Sigmoid colon (tissue), 7 donors: ENCODE results near the gene MAPKBP1. TPM values are rescaled to one million over a fixed set of nuclear protein-coding genes. Genes with fewer than 3 reads are reported as not detected.

Experiments
- DNase-seq: peaks from one replicate; pipeline ENCODE4 v3.0.0-alpha.2; 2019
- H3K27ac ChIP-seq, 4 donors: fragments of 200-600 bp; sonication (generic); one replicate each; pipeline ENCODE4 v1.5.1; 2016 to 2019; ENCODE audit warnings: mild to moderate bottlenecking in 1 of 4
- H3K27me3 ChIP-seq, 3 donors: fragments of 200-600 bp; sonication (generic); one replicate each; pipeline ENCODE4 v1.5.1; 2019; ENCODE audit warnings: mild to moderate bottlenecking in 1 of 3
- H3K36me3 ChIP-seq, 4 donors: fragments of 200-600 bp; sonication (generic); one replicate each; pipeline ENCODE4 v1.5.1; 2016 to 2019
- H3K4me1 ChIP-seq, 4 donors: fragments of 200-600 bp; sonication (generic); one replicate each; pipeline ENCODE4 v1.5.1; 2017 to 2019
- H3K4me3 ChIP-seq, 4 donors: fragments of 200-600 bp; sonication (generic); one replicate each; pipeline ENCODE4 v1.5.1; 2017 to 2019; ENCODE audit warnings: mild to moderate bottlenecking in 2 of 4, moderate library complexity in 1 of 4
- H3K9me3 ChIP-seq, 4 donors: fragments of 200-600 bp in 3 of 4; sonication (generic) in 3 of 4; one replicate each; pipeline versions ENCODE4 v1.5.1 to v1.6.1; 2013 to 2019
- EP300 ChIP-seq, 4 donors: sonication (generic); formaldehyde crosslinking; IDR thresholded peaks; one replicate each; pipeline ENCODE4 v1.6.1; 2017; ENCODE audit warnings: antibody characterized with exemption in 4 of 4
- POLR2A ChIP-seq, 2 donors: fragments of 450-650 bp; IDR thresholded peaks; one replicate each; pipeline ENCODE4 v1.6.1; 2016; ENCODE audit warnings: antibody characterized with exemption in 2 of 2, mild to moderate bottlenecking in 2 of 2, moderate library complexity in 2 of 2
- POLR2AphosphoS5 ChIP-seq, 4 donors: sonication (generic); formaldehyde crosslinking; IDR thresholded peaks; one replicate each; pipeline ENCODE4 v1.6.1; 2017; ENCODE audit warnings: antibody characterized with exemption in 4 of 4
- WGBS, 2 donors: extraction: QIAGEN DNeasy Blood & Tissue Kit; methylation state at CpG; one replicate each; pipeline ENCODE4 v1.1.7; 2013; 5-methylcytosine and 5-hydroxymethylcytosine counted together
- intact Hi-C: fragments of 100-400 bp; cut with DNase I; formaldehyde crosslinking; loops from one replicate; pipeline ENCODE4 v1.15.1; 2023
- polyA plus RNA-seq, 3 donors: library from polyadenylated mRNA; stranded (reverse); fragments of 200-250 nt; gene quantifications; one replicate each; pipeline ENCODE4 v1.2.3, GENCODE V29; 2013
- total RNA-seq, 4 donors: library from RNA; depleted of rRNA; stranded (reverse); fragments of >200 nt; gene quantifications; one replicate each; pipeline ENCODE4 v1.1.0, GENCODE V29; 2016
- TF ChIP-seq, protein P1 (sequence below), 4 experiments: fragments of 450-650 bp in 3 of 4; fragments of 200-600 bp in 1 of 4; IDR thresholded peaks; one replicate each; pipeline ENCODE4 v1.5.1; 2016 to 2019; ENCODE audit warnings: antibody characterized with exemption in 4 of 4, mild to moderate bottlenecking in 3 of 4, moderate library complexity in 2 of 4
- donor health status: healthy with polysubstance abuse.
- donor health status: Bipolar disorder and iron deficiency.
- donor health status: healthy.

Gene MAPKBP1
- total and polyA plus RNA-seq, 7 donors, result 2.3 to 42.7 (median 15.0) TPM

DNA sequence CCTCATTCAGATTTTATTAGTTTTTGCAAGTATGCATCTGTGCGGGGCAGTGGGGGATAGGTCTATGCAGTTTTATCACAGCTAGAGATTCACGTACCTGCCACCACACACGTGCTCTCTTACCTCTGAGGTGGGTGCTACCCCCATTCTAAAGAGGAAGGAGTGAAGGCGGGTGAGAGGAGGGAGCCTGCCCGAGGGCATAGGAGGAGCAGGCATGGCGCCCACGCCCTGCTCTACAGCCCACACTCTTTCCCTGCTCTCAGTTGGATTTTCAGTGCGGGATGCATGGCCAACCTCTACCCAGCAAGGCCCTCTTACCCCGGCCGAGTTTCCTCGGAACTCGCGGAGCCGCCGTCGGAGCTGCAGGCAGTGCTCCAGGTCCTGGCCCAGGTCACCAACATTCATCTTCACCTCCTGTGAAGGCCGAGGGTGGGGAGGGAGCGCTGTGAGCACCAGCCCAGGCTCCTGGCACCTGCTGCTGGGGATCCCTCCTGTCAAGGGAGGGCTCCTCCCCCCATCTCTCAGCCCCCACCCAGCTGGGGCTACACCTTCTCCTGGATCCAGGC lies 91.3 kb downstream of the MAPKBP1 start:
- intact Hi-C loops, result no loop called here
- Histone ChIP-seq H3K9me3 (no peaks in the 10 kb centered on the region), H3K27ac (no peak overlapping the region), H3K27me3 (no peaks in the 10 kb centered on the region), H3K36me3 (no peaks in the 10 kb centered on the region), H3K4me1 (no peaks in the 10 kb centered on the region), H3K4me3 (no peak overlapping the region)
- no peak for DNase-seq
- WGBS, 2 donors, result 80 to 88% methylated on average over 18 of the region's 18 CpGs
- TF ChIP-seq POLR2A (IDR thresholded peaks at IDR 0.05) (no peak), POLR2AphosphoS5 (IDR thresholded peaks at IDR 0.05) (no peak), EP300 (IDR thresholded peaks at IDR 0.05) (no peak)
- TF ChIP-seq, protein P1, sequence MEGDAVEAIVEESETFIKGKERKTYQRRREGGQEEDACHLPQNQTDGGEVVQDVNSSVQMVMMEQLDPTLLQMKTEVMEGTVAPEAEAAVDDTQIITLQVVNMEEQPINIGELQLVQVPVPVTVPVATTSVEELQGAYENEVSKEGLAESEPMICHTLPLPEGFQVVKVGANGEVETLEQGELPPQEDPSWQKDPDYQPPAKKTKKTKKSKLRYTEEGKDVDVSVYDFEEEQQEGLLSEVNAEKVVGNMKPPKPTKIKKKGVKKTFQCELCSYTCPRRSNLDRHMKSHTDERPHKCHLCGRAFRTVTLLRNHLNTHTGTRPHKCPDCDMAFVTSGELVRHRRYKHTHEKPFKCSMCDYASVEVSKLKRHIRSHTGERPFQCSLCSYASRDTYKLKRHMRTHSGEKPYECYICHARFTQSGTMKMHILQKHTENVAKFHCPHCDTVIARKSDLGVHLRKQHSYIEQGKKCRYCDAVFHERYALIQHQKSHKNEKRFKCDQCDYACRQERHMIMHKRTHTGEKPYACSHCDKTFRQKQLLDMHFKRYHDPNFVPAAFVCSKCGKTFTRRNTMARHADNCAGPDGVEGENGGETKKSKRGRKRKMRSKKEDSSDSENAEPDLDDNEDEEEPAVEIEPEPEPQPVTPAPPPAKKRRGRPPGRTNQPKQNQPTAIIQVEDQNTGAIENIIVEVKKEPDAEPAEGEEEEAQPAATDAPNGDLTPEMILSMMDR (IDR thresholded peaks at IDR 0.05), result no peak

DNA sequence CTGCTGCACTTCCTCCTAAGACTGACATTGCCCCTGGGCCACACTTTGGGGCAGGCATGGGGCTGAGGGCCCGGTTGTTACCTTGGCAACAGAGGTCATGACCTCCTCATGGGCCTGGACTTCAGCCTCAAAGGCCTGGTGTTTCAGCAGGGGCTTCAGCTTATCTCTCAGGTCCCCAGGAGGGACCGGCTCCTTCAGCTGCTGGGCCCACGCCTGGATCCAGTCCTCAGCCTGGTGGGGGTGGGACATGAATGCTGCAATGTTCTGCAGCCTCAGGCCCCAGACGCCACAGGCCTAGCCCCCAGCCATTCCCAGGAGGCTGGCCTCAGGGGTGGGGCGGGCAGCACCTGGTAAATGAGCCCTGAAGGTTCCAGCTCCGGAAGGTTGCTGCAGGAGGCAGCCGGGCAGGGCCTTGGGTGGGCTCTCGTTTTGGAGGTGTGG lies 92.0 kb downstream of the MAPKBP1 start:
- H3K4me3 ChIP-seq, result no peak overlapping the region
- TF ChIP-seq POLR2A (IDR thresholded peaks at IDR 0.05), result no peak
- TF ChIP-seq, protein P1 (IDR thresholded peaks at IDR 0.05), result no peak
- TF ChIP-seq EP300 (IDR thresholded peaks at IDR 0.05), result no peak
- no peak for TF ChIP-seq POLR2AphosphoS5 (IDR thresholded peaks at IDR 0.05)
- no peak for DNase-seq
- no peak overlapping the region for H3K27ac ChIP-seq
- no peaks in the 10 kb centered on the region for H3K27me3 ChIP-seq
- intact Hi-C loops, result no loop called here
- no peaks in the 10 kb centered on the region for H3K9me3 ChIP-seq
- no peaks in the 10 kb centered on the region for H3K36me3 ChIP-seq
- WGBS, 2 donors, result 79 to 85% methylated on average over 8 of the region's 8 CpGs
- no peaks in the 10 kb centered on the region for H3K4me1 ChIP-seq

DNA sequence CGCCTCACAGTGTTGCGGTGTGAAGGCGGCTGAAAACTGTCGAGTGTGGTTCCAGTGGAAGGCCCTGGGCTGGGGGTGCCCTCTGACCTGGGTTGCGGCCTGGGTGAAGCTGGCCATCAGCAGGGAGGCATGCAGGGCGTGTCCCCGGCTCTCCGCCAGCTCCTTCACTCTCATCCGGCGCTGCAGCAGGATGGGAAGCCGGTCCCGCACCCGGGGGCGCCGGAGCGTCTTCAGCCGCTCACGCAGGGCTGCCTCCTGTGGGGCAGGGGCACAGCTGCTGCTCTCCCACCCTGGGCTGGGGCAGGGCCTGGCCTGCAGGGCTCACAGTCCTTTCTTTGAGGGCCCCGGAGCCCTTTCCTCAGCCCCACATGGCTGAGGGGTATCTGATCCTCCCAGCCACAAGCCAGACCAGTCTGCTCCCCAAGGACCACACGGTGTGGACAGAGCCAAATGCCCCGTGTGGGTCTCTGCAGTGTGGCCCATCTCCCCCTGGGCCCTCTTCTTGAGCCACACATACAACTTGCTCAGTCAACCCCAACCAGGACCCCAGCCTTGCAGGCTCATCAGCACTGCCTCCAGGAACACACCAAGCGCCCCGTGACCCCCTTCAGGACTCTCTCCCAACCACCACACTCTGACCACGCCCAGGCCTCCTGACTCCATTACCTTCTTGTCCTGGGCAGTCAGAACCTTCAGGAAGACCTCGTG lies 92.7 kb downstream of the MAPKBP1 start:
- DNase-seq, result no peak
- Histone ChIP-seq H3K9me3 (no peaks in the 10 kb centered on the region), H3K4me1 (no peaks in the 10 kb centered on the region), H3K36me3 (no peaks in the 10 kb centered on the region), H3K4me3 (no peak overlapping the region), H3K27ac (no peak overlapping the region), H3K27me3 (no peaks in the 10 kb centered on the region)
- TF ChIP-seq POLR2A (IDR thresholded peaks at IDR 0.05) (no peak), EP300 (IDR thresholded peaks at IDR 0.05) (no peak), POLR2AphosphoS5 (IDR thresholded peaks at IDR 0.05) (no peak)
- TF ChIP-seq, protein P1 (IDR thresholded peaks at IDR 0.05), result no peak
- intact Hi-C loops, result no loop called here
- WGBS, 2 donors, result 78 to 88% methylated on average over 25 of the region's 25 CpGs

DNA sequence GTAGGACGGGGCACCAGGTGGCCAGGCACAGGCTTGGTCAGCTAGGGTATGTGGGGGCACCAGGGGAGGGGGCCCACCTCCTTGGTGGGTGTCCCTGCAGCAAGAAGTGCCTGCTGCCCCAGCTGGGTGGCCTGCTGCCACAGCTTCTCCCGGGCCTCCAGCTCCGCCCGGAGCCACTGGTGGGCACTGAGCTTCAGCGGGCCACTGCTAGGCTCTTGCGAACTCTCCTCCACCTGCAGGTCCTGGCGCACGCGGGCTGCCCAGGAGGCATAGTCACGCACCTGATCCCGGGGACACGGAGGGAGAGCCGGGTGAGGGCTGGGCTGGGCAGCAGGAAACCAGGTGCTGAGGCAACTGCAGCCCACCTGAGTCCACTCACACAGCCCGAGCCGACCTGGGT lies 94.0 kb downstream of the MAPKBP1 start:
- no peaks in the 10 kb centered on the region for H3K9me3 ChIP-seq
- whole genome bisulfite sequencing, 2 donors, result 89 to 94% methylated on average over 15 of the region's 15 CpGs
- DNase-seq, result no peak
- no peaks in the 10 kb centered on the region for H3K4me1 ChIP-seq
- H3K36me3 ChIP-seq, result no peaks in the 10 kb centered on the region
- no peaks in the 10 kb centered on the region for H3K27me3 ChIP-seq
- no peak overlapping the region for H3K4me3 ChIP-seq
- H3K27ac ChIP-seq, result no peak overlapping the region
- intact Hi-C loops, result no loop called here
- TF ChIP-seq, protein P1 (IDR thresholded peaks at IDR 0.05), result no peak
